ENCODE results near the gene PNMT.

- TF ChIP-seq CTCF (conservative IDR thresholded peaks at IDR 0.05) (no peak), EZH2 (IDR thresholded peaks at IDR 0.05; ENCODE audit: low read depth) (no peak)
Measured at GRCh38 chr17:39626171-39627046, 41.8 kb upstream of the PNMT start, which contains the start of gene PPP1R1B.
